Activated CD8-positive, alpha-beta T cell treated with anti-CD3 and anti-CD28 coated beads for 36 hours (primary cell): Measurements from ENCODE around the gene DLL4. TPM values are rescaled to one million over a fixed set of nuclear protein-coding genes. Genes with fewer than 3 reads are reported as not detected.

Experiments used
- ATAC-seq: fragments of 200-7000 bp; cut with Tn5 transposase; one replicate; pipeline ENCODE4 v1.10.0; 2021; ENCODE audit warnings: mild to moderate bottlenecking, moderate library complexity
- CTCF ChIA-PET: fragments of 350-600 bp; sonication (Branson Sonifier 250); formaldehyde crosslinking; loops from one replicate; lab custom pipeline; 2021; ENCODE audit warnings: antibody characterized with exemption; lab: Charles Lee
- POLR2A ChIA-PET: fragments of 350-600 bp; sonication (Branson Sonifier 250); formaldehyde crosslinking; loops from one replicate; lab custom pipeline; 2021; ENCODE audit warnings: antibody characterized with exemption; lab: Charles Lee
- DNase-seq: peaks from one replicate; pipeline ENCODE4 v3.0.0-alpha.2; 2020
- H3K27ac Mint-ChIP-seq: one replicate; pipeline ENCODE4 v1.8.0; 2021; ENCODE audit warnings: mild to moderate bottlenecking, mixed read lengths
- H3K27me3 Mint-ChIP-seq: one replicate; pipeline ENCODE4 v1.8.0; 2021; ENCODE audit warnings: mixed read lengths
- H3K36me3 Mint-ChIP-seq: one replicate; pipeline ENCODE4 v1.8.0; 2021; ENCODE audit warnings: low read depth, mixed read lengths
- H3K4me1 Mint-ChIP-seq: one replicate; pipeline ENCODE4 v1.8.0; 2021; ENCODE audit warnings: low read depth, mixed read lengths
- H3K4me3 Mint-ChIP-seq: one replicate; pipeline ENCODE4 v1.8.0; 2021; ENCODE audit warnings: mild to moderate bottlenecking, moderate library complexity, mixed read lengths
- H3K9me3 Mint-ChIP-seq: one replicate; pipeline ENCODE4 v1.8.0; 2021; ENCODE audit warnings: mixed read lengths
- CTCF ChIP-seq: fragments of 200-600 bp; IDR thresholded peaks from one replicate; pipeline ENCODE4 v1.8.0; 2022; ENCODE audit warnings: antibody characterized with exemption, mild to moderate bottlenecking
- intact Hi-C: fragments of 100-400 bp; cut with micrococcal nuclease; formaldehyde crosslinking; loops from one replicate; pipeline ENCODE4 v1.10.0; 2022
- total RNA-seq, 2 experiments: library from RNA; stranded (reverse); gene quantifications; one replicate each; pipeline ENCODE4 v1.2.3, GENCODE V29; 2021

DLL4 gene
- total RNA-seq, 2 experiments from 2014 or later: not detected

- H3K36me3 Mint-ChIP-seq: peaks cover 34% of the 10 kb centered on the region
- ATAC-seq (no peak), DNase-seq (no peak)
- H3K4me1 Mint-ChIP-seq: no peaks in the 10 kb centered on the region
- no peak for TF ChIP-seq CTCF
- H3K4me3 Mint-ChIP-seq: no peak overlapping the region
- POLR2A ChIA-PET: no interaction called here
- H3K9me3 Mint-ChIP-seq: no peaks in the 10 kb centered on the region
- intact Hi-C loops: no loop called here
- H3K27me3 Mint-ChIP-seq: no peaks in the 10 kb centered on the region
- no peak overlapping the region for H3K27ac Mint-ChIP-seq
- CTCF ChIA-PET: interaction anchor here (0.9 to 1.3 kb wide), 2 partner anchors 9 to 206 kb away, joined by 3 read pairs; no protein-coding TSS in a partner anchor
Observed at GRCh38 chr15:40978562-40978961, 49.4 kb downstream of the DLL4 start.

- Mint-ChIP-seq H3K27me3 (no peaks in the 10 kb centered on the region), H3K9me3 (no peaks in the 10 kb centered on the region), H3K4me1 (no peaks in the 10 kb centered on the region), H3K36me3 (peaks cover 50% of the 10 kb centered on the region), H3K4me3 (no peak overlapping the region), H3K27ac (no peak overlapping the region)
- ChIA-PET POLR2A (no interaction called here), CTCF (interaction anchor here (1.2 to 2.0 kb wide), 4 partner anchors 10 to 123 kb away, joined by 4 to 7 read pairs (median 6); no protein-coding TSS in a partner anchor)
- ATAC-seq: no peak
- intact Hi-C loops: no loop called here
- no peak for DNase-seq
- TF ChIP-seq CTCF: no peak
Observed at GRCh38 chr15:40981186-40981585, 52.0 kb downstream of the DLL4 start.

- H3K9me3 Mint-ChIP-seq: no peaks in the 10 kb centered on the region
- no peak overlapping the region for H3K27ac Mint-ChIP-seq
- ChIA-PET POLR2A (interaction anchor here (1.3 kb wide), 1 partner anchor 10 kb away, joined by 4 read pairs; no protein-coding TSS in a partner anchor), CTCF (interaction anchor here (1.2 to 2.6 kb wide), 5 partner anchors 19 to 79 kb away, joined by 3 to 15 read pairs (median 7); no protein-coding TSS in a partner anchor)
- no peak overlapping the region for H3K4me3 Mint-ChIP-seq
- intact Hi-C loops: no loop called here
- ATAC-seq: no peak
- H3K27me3 Mint-ChIP-seq: no peaks in the 10 kb centered on the region
- H3K36me3 Mint-ChIP-seq: peaks cover 56% of the 10 kb centered on the region
- H3K4me1 Mint-ChIP-seq: no peaks in the 10 kb centered on the region
- no peak for DNase-seq
- no peak for TF ChIP-seq CTCF
Observed at GRCh38 chr15:40982855-40983254, 53.7 kb downstream of the DLL4 start.

GRCh38 chr15:40984406-40984805 is 55.3 kb downstream of the DLL4 start:
- no peak for TF ChIP-seq CTCF
- Mint-ChIP-seq H3K4me3 (no peak overlapping the region), H3K9me3 (no peaks in the 10 kb centered on the region), H3K36me3 (peaks cover 57% of the 10 kb centered on the region), H3K4me1 (peaks cover 2% of the 10 kb centered on the region), H3K27ac (no peak overlapping the region), H3K27me3 (no peaks in the 10 kb centered on the region)
- no peak for DNase-seq
- ChIA-PET CTCF (interaction anchor here (2.1 to 2.6 kb wide), 2 partner anchors 42 to 80 kb away, joined by 9 to 15 read pairs; no protein-coding TSS in a partner anchor), POLR2A (interaction anchor here (0.7 kb wide), 1 partner anchor 8 kb away, joined by 3 read pairs; no protein-coding TSS in a partner anchor)
- ATAC-seq: no peak
- intact Hi-C loops: no loop called here

GRCh38 chr15:40984964-40985363 is 55.8 kb downstream of the DLL4 start:
- peaks cover 57% of the 10 kb centered on the region for H3K36me3 Mint-ChIP-seq
- intact Hi-C loops: no loop called here

More at GRCh38 chr15:40984964-40985363, 55.8 kb downstream of the DLL4 start:
- DNase-seq: no peak
- H3K9me3 Mint-ChIP-seq: no peaks in the 10 kb centered on the region
- no peak overlapping the region for H3K4me3 Mint-ChIP-seq
- no peak for TF ChIP-seq CTCF
- peaks cover 5% of the 10 kb centered on the region for H3K4me1 Mint-ChIP-seq
- ChIA-PET CTCF (interaction anchor here (2.6 kb wide), 1 partner anchor 81 kb away, joined by 15 read pairs; no protein-coding TSS in a partner anchor), POLR2A (no interaction called here)
- no peak overlapping the region for H3K27ac Mint-ChIP-seq
- ATAC-seq: no peak
- no peaks in the 10 kb centered on the region for H3K27me3 Mint-ChIP-seq
